ENCODE results near the gene TNIK. TPM values are rescaled to one million over a fixed set of nuclear protein-coding genes. Genes with fewer than 3 reads are reported as not detected.
A peak's percentile ranks its signal among the peaks of the same experiment; 100 is the strongest.

The TNIK gene
- total and polyA plus RNA-seq, 12 donors = 9.3 to 51.9 (median 35.1) TPM

- Histone ChIP-seq H3K27me3 (no peaks in the 10 kb centered on the region), H3K9me3 (peaks cover 0 to 8% (median 0%) of the 10 kb centered on the region in 11 donors), H3K36me3 (no peaks in the 10 kb centered on the region), H3K4me1 (peaks cover 6 to 43% (median 31%) of the 10 kb centered on the region in 9 donors), H3K4me3 (no peak overlapping the region), H3K27ac (no peak overlapping the region)
- 74 to 85% methylated on average over 2 of the region's 2 CpGs for WGBS, 2 donors
- ATAC-seq = no peak
- TF ChIP-seq CTCF (IDR thresholded peaks at IDR 0.05) = no peak
- DNase-seq = no peak
- intact Hi-C loops (cut with DNase I) = no loop called here
Measured at GRCh38 chr3:171270541-171270940, 189.7 kb downstream of the TNIK start.

GRCh38 chr3:171269542-171269941 is 190.7 kb downstream of the TNIK start:
- Histone ChIP-seq H3K4me3 (no peak overlapping the region), H3K4me1 (peaks cover 6 to 45% (median 33%) of the 10 kb centered on the region in 9 donors), H3K27me3 (no peaks in the 10 kb centered on the region), H3K9me3 (peaks cover 0 to 8% (median 0%) of the 10 kb centered on the region in 11 donors), H3K27ac (peak overlapping the region in 2 of 10 donors; percentile 2 to 9), H3K36me3 (no peaks in the 10 kb centered on the region)
- TF ChIP-seq CTCF (IDR thresholded peaks at IDR 0.05) = no peak
- DNase-seq (no peak), ATAC-seq (no peak)
- intact Hi-C loops (cut with DNase I) = no loop called here

GRCh38 chr3:171268677-171269076 is 191.5 kb downstream of the TNIK start:
- Histone ChIP-seq H3K27ac (no peak overlapping the region), H3K4me1 (peaks cover 6 to 45% (median 33%) of the 10 kb centered on the region in 9 donors), H3K27me3 (no peaks in the 10 kb centered on the region), H3K4me3 (no peak overlapping the region), H3K9me3 (peaks cover 0 to 8% (median 0%) of the 10 kb centered on the region in 11 donors), H3K36me3 (no peaks in the 10 kb centered on the region)
- ATAC-seq (peak in 3 of 8 donors; percentile 38 to 59 (median 44)), DNase-seq (no peak)
- no peak for TF ChIP-seq CTCF (IDR thresholded peaks at IDR 0.05)
- WGBS, 2 donors = 11 to 27% methylated on average over 1 of the region's 1 CpG
- intact Hi-C loops (cut with DNase I) = no loop called here

GRCh38 chr3:171267104-171267503 is 193.1 kb downstream of the TNIK start:
- H3K4me3 ChIP-seq = no peak overlapping the region
- peak overlapping the region in 3 of 10 donors; percentile 27 to 56 (median 33) for H3K27ac ChIP-seq
- peak in 2 of 8 donors; percentile 33 to 39 for ATAC-seq
- peaks cover 0 to 2% (median 0%) of the 10 kb centered on the region in 11 donors for H3K9me3 ChIP-seq
- peaks cover 6 to 45% (median 33%) of the 10 kb centered on the region in 9 donors for H3K4me1 ChIP-seq
- no peak for TF ChIP-seq CTCF (IDR thresholded peaks at IDR 0.05)
- no peaks in the 10 kb centered on the region for H3K36me3 ChIP-seq
- no peak for DNase-seq
- intact Hi-C loops (cut with DNase I) = no loop called here
- WGBS, 2 donors = 32 to 44% methylated on average over 1 of the region's 1 CpG
- H3K27me3 ChIP-seq = no peaks in the 10 kb centered on the region
